ENCODE measurements around the gene PHYHD1.
"Not testable (repeated sequence)": the region's sequence is repeated elsewhere in the genome, so short reads cannot be mapped to it uniquely, and the experiment has no call there.

PHYHD1 gene

GRCh38 chr9:128940271-128940921 lies 19.6 kb downstream of the PHYHD1 start:
- Histone ChIP-seq H3K27ac (no peak overlapping the region), H3K4me3 (ENCODE audit: low read depth, low read length) (no peak overlapping the region), H3K36me3 (replicated peaks) (no peaks in the 10 kb centered on the region), H3K27me3 (replicated peaks) (no peaks in the 10 kb centered on the region)
- TF ChIP-seq CTCF (IDR thresholded peaks at IDR 0.05; ENCODE audit: low read depth, low read length, missing control alignments) = no peak
- in situ Hi-C loops (cut with HindIII; ENCODE audit: low pct_ligation_motif_present, low sequenced_read_pairs) = no loop called here
- DNase-seq = no peak

- Histone ChIP-seq H3K36me3 (replicated peaks) (no peaks in the 10 kb centered on the region), H3K27ac (no peak overlapping the region), H3K4me3 (ENCODE audit: low read depth, low read length) (no peak overlapping the region), H3K27me3 (replicated peaks) (no peaks in the 10 kb centered on the region)
- no peak for DNase-seq
- TF ChIP-seq CTCF (IDR thresholded peaks at IDR 0.05; ENCODE audit: low read depth, low read length, missing control alignments) = no peak
- in situ Hi-C loops (cut with HindIII; ENCODE audit: low pct_ligation_motif_present, low sequenced_read_pairs) = no loop called here
Measured at GRCh38 chr9:128940946-128941755, 20.4 kb downstream of the PHYHD1 start.

- in situ Hi-C loops (cut with HindIII; ENCODE audit: low pct_ligation_motif_present, low sequenced_read_pairs) = no loop called here
- no peak for DNase-seq
- H3K36me3 ChIP-seq (replicated peaks) = no peaks in the 10 kb centered on the region
Measured at GRCh38 chr9:128943832-128944620, 23.2 kb downstream of the PHYHD1 start.

GRCh38 chr9:128944966-128945365 lies 24.2 kb downstream of the PHYHD1 start:
- H3K36me3 ChIP-seq (replicated peaks); H3K27ac ChIP-seq; in situ Hi-C loops (cut with HindIII; ENCODE audit: low pct_ligation_motif_present, low sequenced_read_pairs); H3K4me3 ChIP-seq (ENCODE audit: low read depth, low read length); DNase-seq; H3K27me3 ChIP-seq (replicated peaks): not testable (repeated sequence)

More at GRCh38 chr9:128943832-128944620, 23.2 kb downstream of the PHYHD1 start:
- Histone ChIP-seq H3K4me3 (ENCODE audit: low read depth, low read length) (no peak overlapping the region), H3K27ac (no peak overlapping the region), H3K27me3 (replicated peaks) (no peaks in the 10 kb centered on the region)
- no peak for TF ChIP-seq CTCF (IDR thresholded peaks at IDR 0.05; ENCODE audit: low read depth, low read length, missing control alignments)

- TF ChIP-seq CTCF (IDR thresholded peaks at IDR 0.05; ENCODE audit: low read depth, low read length, missing control alignments) = no peak
- Histone ChIP-seq H3K36me3 (replicated peaks) (peaks cover 4% of the 10 kb centered on the region), H3K27me3 (replicated peaks) (no peaks in the 10 kb centered on the region), H3K4me3 (ENCODE audit: low read depth, low read length) (no peak overlapping the region), H3K27ac (no peak overlapping the region)
- in situ Hi-C loops (cut with HindIII; ENCODE audit: low pct_ligation_motif_present, low sequenced_read_pairs) = no loop called here
- DNase-seq = no peak
Measured at GRCh38 chr9:128945798-128946501, 25.2 kb downstream of the PHYHD1 start.

Measured in brain microvascular endothelial cell (primary cell).